K562 (cell line): ENCODE measurements around the gene ARL14. TPM values are rescaled to one million over a fixed set of nuclear protein-coding genes. Genes with fewer than 3 reads are reported as not detected.

Source experiments
- ATAC-seq: fragments of 200-7000 bp; cut with Tn5 transposase; 3 replicates; pipeline ENCODE4 v1.9.1; 2020; ENCODE audit warnings: moderate library complexity
- BruUV-seq: library from RNA; stranded (reverse); fragments of 400-500 nt; replicated peaks from 2 replicates; lab custom pipeline; 2021; lab: Mats Ljungman, UMichigan
- CTCF ChIA-PET: fragments of 300-600 bp; formaldehyde crosslinking; extraction: SDS; loops from one replicate; lab custom pipeline; 2021; ENCODE audit warnings: low intra/inter-chr PET ratio; lab: Yijun Ruan, JAX
- POLR2A ChIA-PET: fragments of 300-600, 350-650 bp; sonication (Branson Sonifier 250); formaldehyde crosslinking; extraction: SDS; loops from one replicate; lab custom pipeline; 2021; ENCODE audit warnings: antibody characterized with exemption, inconsistent platforms; lab: Yijun Ruan, JAX
- DNase-seq, 4 experiments: peaks; one replicate each; pipeline versions ENCODE4 v3.0.0 to v3.0.0-alpha.2; 2011 to 2018; ENCODE audit warnings: low spot score in 3 of 4, mixed read lengths in 3 of 4; ENCODE audit errors: extremely low read depth in 1 of 4
- FAIRE-seq: peaks from 2 replicates; lab custom pipeline; 2011; peaks lifted over from hg19 to GRCh38; lab: Jason Lieb, UNC
- H2AFZ ChIP-seq: 2 replicates; pipeline ENCODE4 v1.6.0; 2011; ENCODE audit warnings: low read depth, low read length, control low read depth, inconsistent platforms
- H3K27ac ChIP-seq: fragments of 200-600 bp; 3 replicates; pipeline ENCODE4 v1.8.0; 2011; ENCODE audit warnings: low read depth, mild to moderate bottlenecking, control low read depth, inconsistent platforms, low read length, moderate library complexity, mixed read lengths; ENCODE audit errors: extremely low read depth
- H3K27me3 ChIP-seq, 2 experiments: fragments of 300-600 bp in 1 of 2; 2 replicates in 1 of 2; 3 replicates in 1 of 2; pipeline versions ENCODE4 v1.6.0 to v1.8.0; 2011; ENCODE audit warnings: inconsistent platforms in 2 of 2, low read length in 2 of 2, mild to moderate bottlenecking in 1 of 2, mixed read lengths in 1 of 2, moderate library complexity in 1 of 2; ENCODE audit not compliant: control insufficient read depth in 2 of 2, insufficient read depth in 2 of 2
- H3K36me3 ChIP-seq: fragments of 300-600 bp; 3 replicates; pipeline ENCODE4 v1.8.0; 2011; ENCODE audit warnings: mild to moderate bottlenecking, low read length, inconsistent platforms; ENCODE audit not compliant: control insufficient read depth, insufficient read depth
- H3K4me1 ChIP-seq, 2 experiments: fragments of 200-600 bp in 1 of 2; replicated peaks in 1 of 2; 2 replicates in 1 of 2; 3 replicates in 1 of 2; pipeline versions ENCODE4 v1.5.1 to v1.8.0; 2011; ENCODE audit warnings: inconsistent platforms in 2 of 2, low read length in 2 of 2, mild to moderate bottlenecking in 1 of 2, mixed read lengths in 1 of 2, moderate library complexity in 1 of 2; ENCODE audit not compliant: control insufficient read depth in 2 of 2, insufficient read depth in 2 of 2
- H3K4me2 ChIP-seq: 2 replicates; pipeline ENCODE4 v1.6.1; 2011; ENCODE audit warnings: low read length, control low read depth, inconsistent platforms, mixed read lengths; ENCODE audit not compliant: insufficient read depth
- H3K4me3 ChIP-seq: fragments of 200-600 bp; sonication (generic), shearing (Covaris generic); 2 replicates; pipeline ENCODE4 v1.5.1; 2016; ENCODE audit warnings: control low read depth, inconsistent platforms
- H3K79me2 ChIP-seq: fragments of 200-600 bp; 3 replicates; pipeline ENCODE4 v1.8.0; 2011; ENCODE audit warnings: low read length, inconsistent platforms; ENCODE audit not compliant: control insufficient read depth, insufficient read depth
- H3K9ac ChIP-seq, 2 experiments: 2 replicates each; pipeline versions ENCODE4 v1.6.0 to v1.6.1; 2011; ENCODE audit warnings: low read depth in 2 of 2, low read length in 2 of 2, control low read depth in 1 of 2, inconsistent platforms in 1 of 2, mild to moderate bottlenecking in 1 of 2, mixed read lengths in 1 of 2; ENCODE audit not compliant: insufficient read depth in 1 of 2
- H3K9me1 ChIP-seq: one replicate; pipeline ENCODE4 v1.6.0; 2011; ENCODE audit warnings: inconsistent platforms, mild to moderate bottlenecking, low read length, moderate library complexity; ENCODE audit not compliant: control insufficient read depth, insufficient read depth
- H3K9me3 ChIP-seq: replicated peaks from 2 replicates; pipeline ENCODE4 v1.5.1; 2011; ENCODE audit warnings: low read depth, low read length, inconsistent platforms; ENCODE audit not compliant: control insufficient read depth, insufficient read depth
- H4K20me1 ChIP-seq: replicated peaks from 2 replicates; pipeline ENCODE4 v1.6.1; 2011; ENCODE audit warnings: low read length, inconsistent platforms, mixed read lengths; ENCODE audit not compliant: control insufficient read depth, insufficient read depth
- CEBPG ChIP-seq, 3 experiments: fragments of 200-800 bp in 1 of 3; sonication (Bioruptor generic) in 1 of 3; sonication (generic) in 1 of 3; formaldehyde crosslinking in 1 of 3; IDR thresholded peaks in 2 of 3; conservative IDR thresholded peaks in 1 of 3; 2 replicates each; pipeline versions ENCODE4 v1.6.1 to v1.8.0; 2016 to 2022; ENCODE audit warnings: missing compliant biosample characterization in 2 of 3, missing genetic modification characterization in 2 of 3, mild to moderate bottlenecking in 1 of 3, missing genetic modification reagents in 1 of 3
- CHD2 ChIP-seq: IDR thresholded peaks from 2 replicates; pipeline ENCODE4 v1.6.1; 2011; ENCODE audit warnings: low read depth, low read length
- CHD4 ChIP-seq: fragments of 200-600 bp; sonication (generic); IDR thresholded peaks from 3 replicates; pipeline ENCODE4 v1.6.1; 2012; ENCODE audit warnings: low read depth, mild to moderate bottlenecking, mixed read lengths, low read length, inconsistent platforms; ENCODE audit not compliant: insufficient read depth, insufficient replicate concordance, poor library complexity, severe bottlenecking
- FOSL1 ChIP-seq: fragments of 200-800 bp; sonication (Bioruptor generic); conservative IDR thresholded peaks from 2 replicates; pipeline ENCODE4 v1.6.1; 2016; ENCODE audit warnings: missing genetic modification characterization, missing compliant biosample characterization
- GABPB1 ChIP-seq: sonication (generic); formaldehyde crosslinking; IDR thresholded peaks from 2 replicates; pipeline ENCODE4 v1.8.0; 2022; ENCODE audit warnings: mild to moderate bottlenecking, missing genetic modification reagents
- GTF2A2 ChIP-seq: IDR thresholded peaks from 2 replicates; pipeline ENCODE4 v1.6.1; 2016; ENCODE audit warnings: mild to moderate bottlenecking, missing genetic modification characterization, missing compliant biosample characterization
- PML ChIP-seq: IDR thresholded peaks from 2 replicates; pipeline ENCODE4 v1.6.1; 2012; ENCODE audit warnings: low read length, inconsistent platforms
- ZNF212 ChIP-seq: fragments of 450-650 bp; formaldehyde crosslinking; IDR thresholded peaks from 2 replicates; pipeline ENCODE4 v1.4.0; 2020; ENCODE audit warnings: mild to moderate bottlenecking
- whole genome bisulfite sequencing: fragments of 100-300 bp; shearing (Covaris generic); methylation state at CpG from one replicate; pipeline ENCODE4 v1.1.6; 2016; ENCODE audit warnings: low coverage, mixed read lengths; ENCODE audit not compliant: insufficient coverage; ENCODE audit errors: missing lambda C conversion rate; 5-methylcytosine and 5-hydroxymethylcytosine counted together
- in situ Hi-C: fragments of 300-500 bp; cut with MboI; formaldehyde crosslinking; loops from 4 replicates; pipeline ENCODE4 v1.15.0; 2018; ENCODE audit warnings: inconsistent platforms, mixed read lengths
- intact Hi-C: fragments of 100-400 bp; cut with micrococcal nuclease; formaldehyde crosslinking; loops from 2 replicates; pipeline ENCODE4 v1.14.2; 2022
- polyA plus RNA-seq, 8 experiments: library from polyadenylated mRNA; depleted of rRNA in 4 of 8; stranded (reverse) in 5 of 8; unstranded in 3 of 8; fragments of >200 nt; fragmentation: Nextera tagmentation in 2 of 8; fragmentation: Illumina TruSeq in 1 of 8; extraction: Ambion mirVana in 2 of 8; extraction: Trizol in 1 of 8; gene quantifications; 2 replicates each; pipeline versions ENCODE4 v1.2.1 to v1.2.3, GENCODE V29; 2011 to 2014; ENCODE audit warnings: inconsistent platforms in 1 of 8, missing spikeins in 1 of 8
- total RNA-seq, 7 experiments: library from RNA; depleted of rRNA in 6 of 7; stranded (reverse); fragments of >200 nt in 6 of 7; fragmentation: Illumina TruSeq in 2 of 7; extraction: Trizol in 2 of 7; gene quantifications; 2 replicates each; pipeline versions ENCODE4 v1.2.1 to v1.2.3, GENCODE V29; 2011 to 2021; ENCODE audit warnings: low replicate concordance in 1 of 7
- TF ChIP-seq, protein P1 (sequence below): fragments of 250-450 bp; sonication (Bioruptor Pico); IDR thresholded peaks from 2 replicates; pipeline ENCODE4 v1.5.0; 2021; ENCODE audit warnings: mild to moderate bottlenecking, borderline replicate concordance
- TF ChIP-seq, protein P2 (sequence below), 2 experiments: fragments of 450-650 bp; IDR thresholded peaks; 2 replicates each; pipeline ENCODE4 v1.6.1; 2018; ENCODE audit warnings: mild to moderate bottlenecking in 2 of 2, low read depth in 1 of 2; ENCODE audit not compliant: partially characterized antibody in 2 of 2
- TF ChIP-seq, protein P3 (sequence below): sonication (generic); formaldehyde crosslinking; IDR thresholded peaks from 2 replicates; pipeline ENCODE4 v1.8.0; 2023; ENCODE audit warnings: mild to moderate bottlenecking, missing genetic modification reagents

The ARL14 gene
- total and polyA plus RNA-seq, 9 of the 15 experiments (the other 6 are each of a cell fraction or from before 2014, with no cell fraction given) = not detected

DNA sequence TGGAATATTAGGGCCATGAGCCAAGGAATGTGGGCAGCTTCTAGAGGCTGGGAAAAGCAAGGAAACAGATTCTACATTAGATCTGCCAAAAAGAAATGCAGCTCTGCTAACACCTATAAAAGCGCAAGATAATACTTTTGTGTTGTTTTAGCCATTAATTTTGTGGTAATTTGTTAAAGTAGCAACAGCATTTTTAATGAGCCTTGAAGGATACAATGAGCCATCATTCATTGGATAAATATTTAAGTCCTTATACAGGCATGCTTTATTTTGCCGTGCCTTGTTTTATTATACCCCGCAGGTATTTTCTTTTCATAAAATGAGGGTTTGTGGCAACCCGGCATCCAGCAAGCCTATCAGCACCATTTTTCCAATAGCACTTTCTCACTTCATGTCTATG is 15.0 kb downstream of the ARL14 start:
- CTCF ChIA-PET = no interaction called here
- in situ Hi-C loops = no loop called here
- 0% methylated on average over 4 of the region's 4 CpGs for WGBS

More for the DNA sequence above, 15.0 kb downstream of the ARL14 start:
- H3K4me3 ChIP-seq = no peak overlapping the region
- TF ChIP-seq GTF2A2 (tag) = no peak
- TF ChIP-seq, protein P1, sequence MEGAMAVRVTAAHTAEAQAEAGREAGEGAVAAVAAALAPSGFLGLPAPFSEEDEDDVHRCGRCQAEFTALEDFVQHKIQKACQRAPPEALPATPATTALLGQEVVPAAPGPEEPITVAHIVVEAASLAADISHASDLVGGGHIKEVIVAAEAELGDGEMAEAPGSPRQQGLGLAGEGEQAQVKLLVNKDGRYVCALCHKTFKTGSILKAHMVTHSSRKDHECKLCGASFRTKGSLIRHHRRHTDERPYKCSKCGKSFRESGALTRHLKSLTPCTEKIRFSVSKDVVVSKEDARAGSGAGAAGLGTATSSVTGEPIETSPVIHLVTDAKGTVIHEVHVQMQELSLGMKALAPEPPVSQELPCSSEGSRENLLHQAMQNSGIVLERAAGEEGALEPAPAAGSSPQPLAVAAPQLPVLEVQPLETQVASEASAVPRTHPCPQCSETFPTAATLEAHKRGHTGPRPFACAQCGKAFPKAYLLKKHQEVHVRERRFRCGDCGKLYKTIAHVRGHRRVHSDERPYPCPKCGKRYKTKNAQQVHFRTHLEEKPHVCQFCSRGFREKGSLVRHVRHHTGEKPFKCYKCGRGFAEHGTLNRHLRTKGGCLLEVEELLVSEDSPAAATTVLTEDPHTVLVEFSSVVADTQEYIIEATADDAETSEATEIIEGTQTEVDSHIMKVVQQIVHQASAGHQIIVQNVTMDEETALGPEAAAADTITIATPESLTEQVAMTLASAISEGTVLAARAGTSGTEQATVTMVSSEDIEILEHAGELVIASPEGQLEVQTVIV = no peak
- no peak for TF ChIP-seq CEBPG (CRISPR knock-in tag; IDR thresholded peaks at IDR 0.05)
- TF ChIP-seq CEBPG (tag; conservative IDR thresholded peaks at IDR 0.05 in 1 of 2, IDR thresholded peaks at IDR 0.05 in 1 of 2) = no peak
- TF ChIP-seq FOSL1 = no peak
- TF ChIP-seq, protein P2, sequence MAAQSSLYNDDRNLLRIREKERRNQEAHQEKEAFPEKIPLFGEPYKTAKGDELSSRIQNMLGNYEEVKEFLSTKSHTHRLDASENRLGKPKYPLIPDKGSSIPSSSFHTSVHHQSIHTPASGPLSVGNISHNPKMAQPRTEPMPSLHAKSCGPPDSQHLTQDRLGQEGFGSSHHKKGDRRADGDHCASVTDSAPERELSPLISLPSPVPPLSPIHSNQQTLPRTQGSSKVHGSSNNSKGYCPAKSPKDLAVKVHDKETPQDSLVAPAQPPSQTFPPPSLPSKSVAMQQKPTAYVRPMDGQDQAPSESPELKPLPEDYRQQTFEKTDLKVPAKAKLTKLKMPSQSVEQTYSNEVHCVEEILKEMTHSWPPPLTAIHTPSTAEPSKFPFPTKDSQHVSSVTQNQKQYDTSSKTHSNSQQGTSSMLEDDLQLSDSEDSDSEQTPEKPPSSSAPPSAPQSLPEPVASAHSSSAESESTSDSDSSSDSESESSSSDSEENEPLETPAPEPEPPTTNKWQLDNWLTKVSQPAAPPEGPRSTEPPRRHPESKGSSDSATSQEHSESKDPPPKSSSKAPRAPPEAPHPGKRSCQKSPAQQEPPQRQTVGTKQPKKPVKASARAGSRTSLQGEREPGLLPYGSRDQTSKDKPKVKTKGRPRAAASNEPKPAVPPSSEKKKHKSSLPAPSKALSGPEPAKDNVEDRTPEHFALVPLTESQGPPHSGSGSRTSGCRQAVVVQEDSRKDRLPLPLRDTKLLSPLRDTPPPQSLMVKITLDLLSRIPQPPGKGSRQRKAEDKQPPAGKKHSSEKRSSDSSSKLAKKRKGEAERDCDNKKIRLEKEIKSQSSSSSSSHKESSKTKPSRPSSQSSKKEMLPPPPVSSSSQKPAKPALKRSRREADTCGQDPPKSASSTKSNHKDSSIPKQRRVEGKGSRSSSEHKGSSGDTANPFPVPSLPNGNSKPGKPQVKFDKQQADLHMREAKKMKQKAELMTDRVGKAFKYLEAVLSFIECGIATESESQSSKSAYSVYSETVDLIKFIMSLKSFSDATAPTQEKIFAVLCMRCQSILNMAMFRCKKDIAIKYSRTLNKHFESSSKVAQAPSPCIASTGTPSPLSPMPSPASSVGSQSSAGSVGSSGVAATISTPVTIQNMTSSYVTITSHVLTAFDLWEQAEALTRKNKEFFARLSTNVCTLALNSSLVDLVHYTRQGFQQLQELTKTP (IDR thresholded peaks at IDR 0.05; ENCODE audit: low read depth in 1 of 2, partially characterized antibody in 2 of 2) = no peak
- no peak for TF ChIP-seq ZNF212 (CRISPR knock-in tag)
- TF ChIP-seq CHD4 = no peak
- no peak for TF ChIP-seq PML
- TF ChIP-seq GABPB1 = no peak
- no peak for TF ChIP-seq CHD2
- TF ChIP-seq, protein P3, sequence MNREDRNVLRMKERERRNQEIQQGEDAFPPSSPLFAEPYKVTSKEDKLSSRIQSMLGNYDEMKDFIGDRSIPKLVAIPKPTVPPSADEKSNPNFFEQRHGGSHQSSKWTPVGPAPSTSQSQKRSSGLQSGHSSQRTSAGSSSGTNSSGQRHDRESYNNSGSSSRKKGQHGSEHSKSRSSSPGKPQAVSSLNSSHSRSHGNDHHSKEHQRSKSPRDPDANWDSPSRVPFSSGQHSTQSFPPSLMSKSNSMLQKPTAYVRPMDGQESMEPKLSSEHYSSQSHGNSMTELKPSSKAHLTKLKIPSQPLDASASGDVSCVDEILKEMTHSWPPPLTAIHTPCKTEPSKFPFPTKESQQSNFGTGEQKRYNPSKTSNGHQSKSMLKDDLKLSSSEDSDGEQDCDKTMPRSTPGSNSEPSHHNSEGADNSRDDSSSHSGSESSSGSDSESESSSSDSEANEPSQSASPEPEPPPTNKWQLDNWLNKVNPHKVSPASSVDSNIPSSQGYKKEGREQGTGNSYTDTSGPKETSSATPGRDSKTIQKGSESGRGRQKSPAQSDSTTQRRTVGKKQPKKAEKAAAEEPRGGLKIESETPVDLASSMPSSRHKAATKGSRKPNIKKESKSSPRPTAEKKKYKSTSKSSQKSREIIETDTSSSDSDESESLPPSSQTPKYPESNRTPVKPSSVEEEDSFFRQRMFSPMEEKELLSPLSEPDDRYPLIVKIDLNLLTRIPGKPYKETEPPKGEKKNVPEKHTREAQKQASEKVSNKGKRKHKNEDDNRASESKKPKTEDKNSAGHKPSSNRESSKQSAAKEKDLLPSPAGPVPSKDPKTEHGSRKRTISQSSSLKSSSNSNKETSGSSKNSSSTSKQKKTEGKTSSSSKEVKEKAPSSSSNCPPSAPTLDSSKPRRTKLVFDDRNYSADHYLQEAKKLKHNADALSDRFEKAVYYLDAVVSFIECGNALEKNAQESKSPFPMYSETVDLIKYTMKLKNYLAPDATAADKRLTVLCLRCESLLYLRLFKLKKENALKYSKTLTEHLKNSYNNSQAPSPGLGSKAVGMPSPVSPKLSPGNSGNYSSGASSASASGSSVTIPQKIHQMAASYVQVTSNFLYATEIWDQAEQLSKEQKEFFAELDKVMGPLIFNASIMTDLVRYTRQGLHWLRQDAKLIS (CRISPR knock-in tag) = no peak
- DNase-seq = no peak
- no peaks in the 10 kb centered on the region for H3K27me3 ChIP-seq
- H3K36me3 ChIP-seq = no peaks in the 10 kb centered on the region
- no peak overlapping the region for H3K9ac ChIP-seq
- POLR2A ChIA-PET = no interaction called here
- no peak for ATAC-seq
- intact Hi-C loops = no loop called here
- H3K4me2 ChIP-seq = no peak overlapping the region
- H3K9me1 ChIP-seq = no peaks in the 10 kb centered on the region
- H3K79me2 ChIP-seq = no peaks in the 10 kb centered on the region
- no peak overlapping the region for H3K27ac ChIP-seq
- no TSS peak for BruUV-seq
- no peaks in the 10 kb centered on the region for H3K9me3 ChIP-seq
- H4K20me1 ChIP-seq = no peaks in the 10 kb centered on the region
- H3K4me1 ChIP-seq = no peaks in the 10 kb centered on the region
- FAIRE-seq = no peak
- no peak overlapping the region for H2AFZ ChIP-seq
